Calu3 (cell line): ENCODE data around the gene GTPBP4. TPM values are rescaled to one million over a fixed set of nuclear protein-coding genes. Genes with fewer than 3 reads are reported as not detected.

ENCODE experiments used
- Bru-seq: library from RNA; stranded (reverse); fragments of 400-500 nt; gene quantifications from one replicate; lab custom pipeline; 2021; lab: Mats Ljungman, UMichigan
- BruChase-seq, 2 experiments: library from RNA; stranded (reverse); fragments of 400-500 nt; gene quantifications; one replicate each; lab custom pipeline; 2021; lab: Mats Ljungman, UMichigan
- BruUV-seq: library from RNA; stranded (reverse); fragments of 400-500 nt; replicated peaks from 2 replicates; lab custom pipeline; 2021; lab: Mats Ljungman, UMichigan
- CTCF ChIA-PET: fragments of 300-600 bp; sonication (Branson Sonifier 250); formaldehyde crosslinking; loops from one replicate; lab custom pipeline; 2022; ENCODE audit warnings: antibody characterized with exemption; lab: Charles Lee
- DNase-seq: peaks from one replicate; pipeline ENCODE4 v3.0.0; 2022
- H3K27ac Mint-ChIP-seq: one replicate; pipeline ENCODE4 v1.8.0; 2022; ENCODE audit warnings: mixed read lengths; ENCODE audit not compliant: unreplicated experiment
- H3K27me3 Mint-ChIP-seq: one replicate; pipeline ENCODE4 v1.8.0; 2022; ENCODE audit warnings: mixed read lengths; ENCODE audit not compliant: unreplicated experiment
- H3K36me3 Mint-ChIP-seq: one replicate; pipeline ENCODE4 v1.8.0; 2022; ENCODE audit warnings: mild to moderate bottlenecking, moderate library complexity, mixed read lengths; ENCODE audit not compliant: insufficient read depth, unreplicated experiment
- H3K4me1 Mint-ChIP-seq: one replicate; pipeline ENCODE4 v1.8.0; 2022; ENCODE audit warnings: mild to moderate bottlenecking, low read depth, mixed read lengths; ENCODE audit not compliant: unreplicated experiment
- H3K4me3 Mint-ChIP-seq: one replicate; pipeline ENCODE4 v1.8.0; 2022; ENCODE audit warnings: mild to moderate bottlenecking, low read depth, moderate library complexity, mixed read lengths; ENCODE audit not compliant: unreplicated experiment
- H3K9me3 Mint-ChIP-seq: one replicate; pipeline ENCODE4 v1.8.0; 2022; ENCODE audit warnings: low read depth, mixed read lengths; ENCODE audit not compliant: unreplicated experiment
- CTCF ChIP-seq: fragments of 200-600 bp; IDR thresholded peaks from one replicate; pipeline ENCODE4 v1.8.0; 2022; ENCODE audit warnings: antibody characterized with exemption; ENCODE audit not compliant: unreplicated experiment
- intact Hi-C: fragments of 100-400 bp; cut with micrococcal nuclease; formaldehyde crosslinking; loops from one replicate; pipeline ENCODE4 v1.10.0; 2022; ENCODE audit not compliant: unreplicated experiment
- long read RNA-seq: library from polyadenylated mRNA; stranded (forward); transcript quantifications from one replicate; pipeline ENCODE4 v2.0.0, GENCODE V29; 2022
- total RNA-seq: library from RNA; stranded (reverse); gene quantifications from 2 replicates; pipeline ENCODE4 v1.2.3, GENCODE V29; 2022

Gene GTPBP4
- 123 and 128 TPM in 2 replicates for total RNA-seq
- Bru-seq, nascent RNA: percentile 97 among the genes with signal in this experiment
- BruChase-seq, experiment 1, labeled RNA remaining after a 6-hour chase: percentile 96 among the genes with signal in this experiment
- percentile 97 among the genes with signal in this experiment for BruChase-seq, experiment 2, labeled RNA remaining after a 2-hour chase
- long read RNA-seq, full-length matches to known transcripts: 162 of 183 reads
- long read RNA-seq, partial matches to known transcripts: 8 of 183 reads
- long read RNA-seq, other reads (novel, unspliced or antisense): 13 of 183 reads

GRCh38 chr10:987870-988666 is at the start of gene GTPBP4:
Gene GTPBP4 (plus strand): TSS chr10:988434. CDS start chr10:988480, 46 bp downstream.
- no peak for TF ChIP-seq CTCF
- no peaks in the 10 kb centered on the region for H3K27me3 Mint-ChIP-seq
- H3K36me3 Mint-ChIP-seq: peaks cover 76% of the 10 kb centered on the region
- H3K9me3 Mint-ChIP-seq: no peaks in the 10 kb centered on the region
- peak within 1 kb of the TSS; percentile 90 for H3K4me3 Mint-ChIP-seq
- peaks cover 38% of the 10 kb centered on the region for H3K4me1 Mint-ChIP-seq
- CTCF ChIA-PET: interaction anchor here (2.5 kb wide), 1 partner anchor 59 kb away, joined by 10 read pairs; no protein-coding TSS in a partner anchor
- peak; percentile 96 for DNase-seq
- no TSS peak for BruUV-seq
- H3K27ac Mint-ChIP-seq: peak within 1 kb of the TSS; percentile 98
- intact Hi-C loops: loop anchor here (10.0 kb wide), 1 partner anchor 153 kb away; no protein-coding TSS in a partner anchor

GRCh38 chr10:938941-939678 is 49.1 kb upstream of the GTPBP4 start:
- Mint-ChIP-seq H3K9me3 (no peaks in the 10 kb centered on the region), H3K27ac (no peak overlapping the region), H3K4me3 (no peak overlapping the region), H3K36me3 (no peaks in the 10 kb centered on the region), H3K27me3 (no peaks in the 10 kb centered on the region), H3K4me1 (peaks cover 2% of the 10 kb centered on the region)
- CTCF ChIA-PET: no interaction called here
- no peak for TF ChIP-seq CTCF
- BruUV-seq: no TSS peak
- DNase-seq: no peak
- intact Hi-C loops: no loop called here

GRCh38 chr10:943334-944033 is 44.8 kb upstream of the GTPBP4 start:
- no TSS peak for BruUV-seq
- CTCF ChIA-PET: no interaction called here

More at GRCh38 chr10:943334-944033, 44.8 kb upstream of the GTPBP4 start:
- Mint-ChIP-seq H3K4me3 (no peak overlapping the region), H3K9me3 (no peaks in the 10 kb centered on the region), H3K36me3 (no peaks in the 10 kb centered on the region), H3K4me1 (peaks cover 9% of the 10 kb centered on the region), H3K27ac (no peak overlapping the region), H3K27me3 (no peaks in the 10 kb centered on the region)
- intact Hi-C loops: no loop called here
- no peak for DNase-seq
- TF ChIP-seq CTCF: no peak
